Endothelial cell of umbilical vein (primary cell): ENCODE results near the gene PHLDB2. TPM values are rescaled to one million over a fixed set of nuclear protein-coding genes. Genes with fewer than 3 reads are reported as not detected.
A peak's percentile ranks its signal among the peaks of the same experiment; 100 is the strongest.

ENCODE experiments used
- BruUV-seq: library from RNA; stranded (reverse); fragments of 400-500 nt; replicated peaks from 2 replicates; lab custom pipeline; 2021; lab: Mats Ljungman, UMichigan
- CTCF ChIA-PET: fragments of 300-600, 350-600 bp; sonication (Branson Sonifier 250); formaldehyde crosslinking; loops from one replicate; lab custom pipeline; 2021; ENCODE audit warnings: antibody characterized with exemption, inconsistent platforms; lab: Charles Lee
- POLR2A ChIA-PET: fragments of 300-600, 350-600 bp; sonication (Branson Sonifier 250); formaldehyde crosslinking; loops from one replicate; lab custom pipeline; 2021; ENCODE audit warnings: antibody characterized with exemption, inconsistent platforms; lab: Charles Lee
- DNase-seq: peaks from one replicate; pipeline ENCODE4 v3.0.0-alpha.2; 2011; ENCODE audit warnings: low read depth, low spot score
- FAIRE-seq: peaks from 2 replicates; lab custom pipeline; 2011; peaks lifted over from hg19 to GRCh38; lab: Jason Lieb, UNC
- H2AFZ ChIP-seq: 2 replicates; pipeline ENCODE4 v1.6.0; 2012; ENCODE audit warnings: low read depth, low read length, control low read depth, inconsistent platforms
- H3K27ac ChIP-seq: 2 replicates; pipeline ENCODE4 v1.5.1; 2011; ENCODE audit warnings: low read depth, mild to moderate bottlenecking, control low read depth, low read length, moderate library complexity; ENCODE audit not compliant: insufficient read depth
- H3K27me3 ChIP-seq, 2 experiments: 2 replicates each; pipeline versions ENCODE4 v1.6.0 to v1.6.1; 2011; ENCODE audit warnings: low read length in 2 of 2, mixed read lengths in 1 of 2; ENCODE audit not compliant: control insufficient read depth in 2 of 2, insufficient read depth in 2 of 2
- H3K36me3 ChIP-seq, 2 experiments: 2 replicates in 1 of 2; 3 replicates in 1 of 2; pipeline ENCODE4 v1.5.1; 2011; ENCODE audit warnings: low read length in 2 of 2, mild to moderate bottlenecking in 1 of 2, moderate library complexity in 1 of 2; ENCODE audit not compliant: control insufficient read depth in 2 of 2, insufficient read depth in 2 of 2; ENCODE audit errors: extremely low read depth in 1 of 2
- H3K4me1 ChIP-seq: 3 replicates; pipeline ENCODE4 v1.5.1; 2011; ENCODE audit warnings: mild to moderate bottlenecking, low read length; ENCODE audit not compliant: control insufficient read depth, insufficient read depth; ENCODE audit errors: extremely low read depth
- H3K4me2 ChIP-seq: 2 replicates; pipeline ENCODE4 v1.6.1; 2011; ENCODE audit warnings: low read length, control low read depth, mixed read lengths; ENCODE audit not compliant: insufficient read depth
- H3K4me3 ChIP-seq, 3 experiments: fragments of 200-600 bp in 1 of 3; sonication (generic), shearing (Covaris generic) in 1 of 3; replicated peaks in 1 of 3; 2 replicates each; pipeline ENCODE4 v1.5.1; 2011 to 2016; ENCODE audit warnings: control low read depth in 3 of 3, low read length in 3 of 3, mild to moderate bottlenecking in 2 of 3, inconsistent platforms in 1 of 3, low read depth in 1 of 3, moderate library complexity in 1 of 3; ENCODE audit not compliant: insufficient read depth in 1 of 3
- H3K79me2 ChIP-seq: 2 replicates; pipeline ENCODE4 v1.6.0; 2012; ENCODE audit warnings: low read length, inconsistent platforms; ENCODE audit not compliant: control insufficient read depth, insufficient read depth
- H3K9ac ChIP-seq: replicated peaks from 2 replicates; pipeline ENCODE3; 2011; ENCODE audit warnings: low read length, control low read depth; ENCODE audit not compliant: insufficient read depth; ENCODE audit errors: extremely low read depth
- H3K9me1 ChIP-seq: replicated peaks from 3 replicates; pipeline ENCODE4 v1.6.0; 2011; ENCODE audit warnings: mild to moderate bottlenecking, low read length; ENCODE audit not compliant: control insufficient read depth, insufficient read depth; ENCODE audit errors: extremely low read depth
- H3K9me3 ChIP-seq: replicated peaks from 2 replicates; pipeline ENCODE4 v1.5.1; 2012; ENCODE audit warnings: low read length, inconsistent platforms; ENCODE audit not compliant: control insufficient read depth, insufficient read depth
- H4K20me1 ChIP-seq: replicated peaks from 2 replicates; pipeline ENCODE3; 2011; ENCODE audit warnings: mild to moderate bottlenecking, low read length; ENCODE audit not compliant: control insufficient read depth, insufficient read depth; ENCODE audit errors: extremely low read depth
- EZH2 ChIP-seq: IDR thresholded peaks from 2 replicates; pipeline ENCODE4 v1.6.1; 2012; ENCODE audit warnings: borderline replicate concordance, low read depth, mild to moderate bottlenecking, moderate library complexity, low read length, inconsistent platforms; ENCODE audit not compliant: severe bottlenecking
- FOS ChIP-seq: IDR thresholded peaks from 2 replicates; pipeline ENCODE4 v1.6.1; 2011; ENCODE audit warnings: mild to moderate bottlenecking, low read length, moderate library complexity, borderline replicate concordance; ENCODE audit not compliant: insufficient read depth
- GATA2 ChIP-seq: IDR thresholded peaks from 2 replicates; pipeline ENCODE4 v1.7.0; 2011; ENCODE audit warnings: low read depth, mild to moderate bottlenecking, moderate library complexity, mixed read lengths, low read length; ENCODE audit not compliant: insufficient read length, insufficient read depth
- JUN ChIP-seq: IDR thresholded peaks from 2 replicates; pipeline ENCODE4 v1.6.1; 2011; ENCODE audit warnings: borderline replicate concordance, low read depth; ENCODE audit not compliant: insufficient read length, insufficient read depth
- MAX ChIP-seq: IDR thresholded peaks from 2 replicates; pipeline ENCODE4 v1.6.1; 2011; ENCODE audit not compliant: insufficient read depth, insufficient read length
- POLR2A ChIP-seq: IDR thresholded peaks from 2 replicates; pipeline ENCODE4 v1.6.1; 2012; ENCODE audit warnings: low read depth, mild to moderate bottlenecking, control low read depth, low read length
- POLR2AphosphoS5 ChIP-seq: IDR thresholded peaks from 2 replicates; pipeline ENCODE4 v1.6.1; 2012; ENCODE audit warnings: low read depth, mild to moderate bottlenecking, control low read depth, low read length, moderate library complexity; ENCODE audit not compliant: insufficient read depth
- dilution Hi-C: fragments of 300-500 bp; cut with MboI; formaldehyde crosslinking; loops from one replicate; pipeline ENCODE4 v1.15.0; 2019; ENCODE audit warnings: low sequenced_read_pairs; ENCODE audit not compliant: extremely low pct_ligation_motif_present
- intact Hi-C: fragments of 100-400 bp; cut with micrococcal nuclease; formaldehyde crosslinking; loops from one replicate; pipeline ENCODE4 v1.10.0; 2022
- polyA plus RNA-seq, 4 experiments: library from polyadenylated mRNA; depleted of rRNA in 3 of 4; stranded (reverse) in 3 of 4; unstranded in 1 of 4; fragments of >200 nt; gene quantifications; 2 replicates each; pipeline versions ENCODE4 v1.2.1 to v1.2.3, GENCODE V29; 2011 to 2012; ENCODE audit warnings: missing spikeins in 1 of 4
- total RNA-seq: library from RNA; stranded (reverse); gene quantifications from 2 replicates; pipeline ENCODE4 v1.2.3, GENCODE V29; 2021

PHLDB2 gene
- total and polyA plus RNA-seq, 2 donors (not counting 3 experiments of a cell fraction or from before 2014, with no cell fraction given), result 22.4 to 104 TPM

GRCh38 chr3:111852540-111852939 lies 6.5 kb upstream of the PHLDB2 start:
- ChIA-PET CTCF (interaction anchor here (0.7 to 1.6 kb wide), 9 partner anchors 8 to 137 kb away, joined by 3 to 9 read pairs (median 3); partner anchors contain the start of gene ABHD10), POLR2A (interaction anchor here (1.0 kb wide), 1 partner anchor 12 kb away, joined by 4 read pairs; no protein-coding TSS in a partner anchor)
- no TSS peak for BruUV-seq
- Histone ChIP-seq H3K27ac (peak overlapping the region; percentile 68), H3K9me1 (no peaks in the 10 kb centered on the region), H3K36me3 (no peaks in the 10 kb centered on the region), H3K9ac (peak overlapping the region; percentile 60), H3K4me2 (peak overlapping the region; percentile 74), H3K9me3 (no peaks in the 10 kb centered on the region), H4K20me1 (no peaks in the 10 kb centered on the region), H3K4me3 (no peak overlapping the region), H3K27me3 (no peaks in the 10 kb centered on the region), H3K4me1 (peaks cover 40% of the 10 kb centered on the region), H2AFZ (no peak overlapping the region), H3K79me2 (no peaks in the 10 kb centered on the region)
- dilution Hi-C loops (loop anchor here (25.0 kb wide), 1 partner anchor 115 kb away; no protein-coding TSS in a partner anchor), intact Hi-C loops (no loop called here)
- DNase-seq (peak; percentile 86), FAIRE-seq (peak; percentile 46)
- peak; percentile 81 for TF ChIP-seq GATA2
- peak; percentile 48 for TF ChIP-seq POLR2AphosphoS5
- peak; percentile 24 for TF ChIP-seq POLR2A
- no peak for TF ChIP-seq MAX
- TF ChIP-seq EZH2, result no peak

DNA sequence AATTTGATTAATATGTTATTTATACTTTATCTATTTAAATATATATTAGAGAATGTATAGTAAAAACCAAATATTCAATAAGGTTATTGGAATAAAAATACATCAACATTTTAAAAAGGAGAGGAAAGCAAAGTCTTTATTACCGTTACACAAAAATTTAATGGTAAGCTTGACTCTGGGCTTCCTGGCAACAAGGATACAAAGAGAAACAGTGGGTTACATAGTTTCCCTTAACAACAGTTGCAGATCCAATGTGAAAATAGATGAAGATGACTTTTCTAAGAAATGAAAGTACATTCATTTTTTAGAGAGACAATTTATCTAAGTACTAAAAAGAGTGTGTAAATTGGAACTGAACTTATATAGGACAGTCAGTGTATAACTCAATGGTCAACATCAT lies 6.0 kb upstream of the PHLDB2 start:
- no peaks in the 10 kb centered on the region for H3K9me1 ChIP-seq
- POLR2A ChIA-PET, result interaction anchor here (0.7 to 1.0 kb wide), 2 partner anchors 12 to 25 kb away, joined by 3 to 4 read pairs; no protein-coding TSS in a partner anchor
- no peaks in the 10 kb centered on the region for H3K36me3 ChIP-seq
- no peaks in the 10 kb centered on the region for H3K27me3 ChIP-seq
- H4K20me1 ChIP-seq, result no peaks in the 10 kb centered on the region
- H3K4me1 ChIP-seq, result peaks cover 34% of the 10 kb centered on the region
- no TSS peak for BruUV-seq
- dilution Hi-C loops, result loop anchor here (25.0 kb wide), 1 partner anchor 116 kb away; no protein-coding TSS in a partner anchor
- H3K9me3 ChIP-seq, result no peaks in the 10 kb centered on the region
- H2AFZ ChIP-seq, result no peak overlapping the region
- FAIRE-seq (no peak), DNase-seq (peak; percentile 62)
- TF ChIP-seq JUN, result no peak
- no peak for TF ChIP-seq MAX
- no peak for TF ChIP-seq FOS
- TF ChIP-seq POLR2AphosphoS5, result no peak
- H3K27ac ChIP-seq, result peak overlapping the region; percentile 68
- peak overlapping the region; percentile 74 for H3K4me2 ChIP-seq
- H3K4me3 ChIP-seq, result no peak overlapping the region
- H3K79me2 ChIP-seq, result no peaks in the 10 kb centered on the region
- CTCF ChIA-PET, result interaction anchor here (0.7 to 1.4 kb wide), 7 partner anchors 7 to 135 kb away, joined by 3 to 9 read pairs (median 3); partner anchors contain the start of gene ABHD10
- intact Hi-C loops, result no loop called here
- peak overlapping the region; percentile 60 for H3K9ac ChIP-seq
